GM18511 (cell line): Measurements from ENCODE around the gene INPP4B.

Experiments
- ATAC-seq: cut with Tn5 transposase; IDR thresholded peaks from one replicate; pipeline ENCODE4 v1.9.1; 2021; ENCODE audit warnings: mild to moderate bottlenecking, moderate library complexity; ENCODE audit not compliant: unreplicated experiment

The INPP4B gene

GRCh38 chr4:142356801-142357200, 489.3 kb downstream of the INPP4B start:
- ATAC-seq = no peak

- no peak for ATAC-seq
Measured at GRCh38 chr4:142356118-142356759, 489.9 kb downstream of the INPP4B start.

GRCh38 chr4:142355421-142355930, 490.6 kb downstream of the INPP4B start:
- ATAC-seq = no peak

- ATAC-seq = no peak
Measured at GRCh38 chr4:142354794-142355420, 491.2 kb downstream of the INPP4B start.

- ATAC-seq = no peak
Measured at GRCh38 chr4:142354041-142354440, 492.1 kb downstream of the INPP4B start.

GRCh38 chr4:142353149-142353738, 492.9 kb downstream of the INPP4B start:
- ATAC-seq = peak; percentile 68

GRCh38 chr4:142352712-142353111, 493.4 kb downstream of the INPP4B start:
- ATAC-seq = no peak

- ATAC-seq = no peak
Measured at GRCh38 chr4:142351958-142352357, 494.1 kb downstream of the INPP4B start.

- no peak for ATAC-seq
Measured at GRCh38 chr4:142350871-142351270, 495.2 kb downstream of the INPP4B start.

GRCh38 chr4:142348613-142349021, 497.5 kb downstream of the INPP4B start:
- no peak for ATAC-seq

GRCh38 chr4:142347241-142347640, 498.9 kb downstream of the INPP4B start:
- no peak for ATAC-seq

- no peak for ATAC-seq
Measured at GRCh38 chr4:142345924-142346323, 500.2 kb downstream of the INPP4B start.

- no peak for ATAC-seq
Measured at GRCh38 chr4:142341268-142341667, 504.8 kb downstream of the INPP4B start.

GRCh38 chr4:142339053-142339452, 507.0 kb downstream of the INPP4B start:
- no peak for ATAC-seq

- ATAC-seq = no peak
Measured at GRCh38 chr4:142336251-142336934, 509.7 kb downstream of the INPP4B start.

- ATAC-seq = no peak
Measured at GRCh38 chr4:142334931-142335330, 511.2 kb downstream of the INPP4B start.

GRCh38 chr4:142331646-142332045, 514.5 kb downstream of the INPP4B start:
- no peak for ATAC-seq

- no peak for ATAC-seq
Measured at GRCh38 chr4:142331132-142331531, 515.0 kb downstream of the INPP4B start.

GRCh38 chr4:142330311-142330710, 515.8 kb downstream of the INPP4B start:
- no peak for ATAC-seq

GRCh38 chr4:142329313-142329712, 516.8 kb downstream of the INPP4B start:
- no peak for ATAC-seq

- no peak for ATAC-seq
Measured at GRCh38 chr4:142326181-142326580, 519.9 kb downstream of the INPP4B start.

- ATAC-seq = peak; percentile 72
Measured at GRCh38 chr4:142324572-142324971, 521.5 kb downstream of the INPP4B start.
